Activated CD8-positive, alpha-beta memory T cell treated with anti-CD3 and anti-CD28 coated beads, Interleukin-2, amount 10 ng/mL, durations not matched to agents 7 days and 5 days (primary cell): ENCODE results near the gene CHD9NB. TPM values are rescaled to one million over a fixed set of nuclear protein-coding genes. Genes with fewer than 3 reads are reported as not detected.

Source experiments
- ATAC-seq: fragments of 150-1000 bp; cut with Tn5 transposase; one replicate; pipeline ENCODE4 v1.10.0; 2021; ENCODE audit warnings: moderate library complexity
- CTCF ChIA-PET: fragments of 350-600 bp; sonication (Branson Sonifier 250); formaldehyde crosslinking; loops from one replicate; lab custom pipeline; 2021; ENCODE audit warnings: antibody characterized with exemption; lab: Charles Lee
- DNase-seq: peaks from one replicate; pipeline ENCODE4 v3.0.0-alpha.2; 2020
- H3K27ac Mint-ChIP-seq: one replicate; pipeline ENCODE4 v1.8.0; 2021; ENCODE audit warnings: mild to moderate bottlenecking, mixed read lengths
- H3K27me3 Mint-ChIP-seq: one replicate; pipeline ENCODE4 v1.8.0; 2021; ENCODE audit warnings: mixed read lengths
- H3K36me3 Mint-ChIP-seq: one replicate; pipeline ENCODE4 v1.8.0; 2021; ENCODE audit warnings: mild to moderate bottlenecking, mixed read lengths
- H3K4me1 Mint-ChIP-seq: one replicate; pipeline ENCODE4 v1.8.0; 2021; ENCODE audit warnings: mixed read lengths
- H3K4me3 Mint-ChIP-seq: one replicate; pipeline ENCODE4 v1.8.0; 2021; ENCODE audit warnings: mild to moderate bottlenecking, moderate library complexity, mixed read lengths
- H3K9me3 Mint-ChIP-seq: one replicate; pipeline ENCODE4 v1.8.0; 2022; ENCODE audit warnings: low read depth, mixed read lengths
- total RNA-seq, 2 experiments: library from RNA; stranded (reverse); gene quantifications; one replicate each; pipeline ENCODE4 v1.2.3, GENCODE V29; 2021

The CHD9NB gene
- total RNA-seq, 2 experiments from 2014 or later: 0.52 to 0.79 TPM

GRCh38 chr16:53090591-53091411 lies 38.1 kb upstream of the CHD9NB start:
- Mint-ChIP-seq H3K27ac (no peak overlapping the region), H3K4me1 (peaks cover 44% of the 10 kb centered on the region), H3K27me3 (no peaks in the 10 kb centered on the region), H3K4me3 (no peak overlapping the region), H3K9me3 (no peaks in the 10 kb centered on the region), H3K36me3 (peaks cover 3% of the 10 kb centered on the region)
- CTCF ChIA-PET: interaction anchor here (1.0 kb wide), 1 partner anchor 12 kb away, joined by 3 read pairs; no protein-coding TSS in a partner anchor
- no peak for DNase-seq
- peak; percentile 43 for ATAC-seq

- Mint-ChIP-seq H3K9me3 (no peaks in the 10 kb centered on the region), H3K4me3 (no peak overlapping the region), H3K27me3 (no peaks in the 10 kb centered on the region), H3K27ac (peak overlapping the region; percentile 2), H3K36me3 (peaks cover 4% of the 10 kb centered on the region), H3K4me1 (peaks cover 44% of the 10 kb centered on the region)
- CTCF ChIA-PET: interaction anchor here (1.0 kb wide), 1 partner anchor 12 kb away, joined by 3 read pairs; no protein-coding TSS in a partner anchor
- DNase-seq (no peak), ATAC-seq (no peak)
Measured at GRCh38 chr16:53090286-53090590, 37.5 kb upstream of the CHD9NB start.

GRCh38 chr16:53089434-53090285 lies 37.0 kb upstream of the CHD9NB start:
- H3K27ac Mint-ChIP-seq: peak overlapping the region; percentile 2
- H3K4me3 Mint-ChIP-seq: no peak overlapping the region
- no peak for ATAC-seq
- no peaks in the 10 kb centered on the region for H3K27me3 Mint-ChIP-seq
- peaks cover 40% of the 10 kb centered on the region for H3K4me1 Mint-ChIP-seq
- CTCF ChIA-PET: interaction anchor here (1.0 kb wide), 2 partner anchors 11 to 34 kb away, joined by 3 read pairs; partner anchors contain the start of gene CHD9
- no peak for DNase-seq
- peaks cover 5% of the 10 kb centered on the region for H3K36me3 Mint-ChIP-seq
- no peaks in the 10 kb centered on the region for H3K9me3 Mint-ChIP-seq

GRCh38 chr16:53087101-53087500 lies 34.4 kb upstream of the CHD9NB start:
- Mint-ChIP-seq H3K36me3 (peaks cover 4% of the 10 kb centered on the region), H3K27me3 (no peaks in the 10 kb centered on the region), H3K9me3 (no peaks in the 10 kb centered on the region), H3K4me1 (peaks cover 27% of the 10 kb centered on the region), H3K27ac (no peak overlapping the region), H3K4me3 (no peak overlapping the region)
- DNase-seq (no peak), ATAC-seq (no peak)
- CTCF ChIA-PET: interaction anchor here (0.6 to 2.2 kb wide), 2 partner anchors 12 to 27 kb away, joined by 3 to 6 read pairs; no protein-coding TSS in a partner anchor

GRCh38 chr16:53085931-53086421 lies 33.3 kb upstream of the CHD9NB start:
- Mint-ChIP-seq H3K4me3 (no peak overlapping the region), H3K36me3 (peaks cover 4% of the 10 kb centered on the region), H3K9me3 (no peaks in the 10 kb centered on the region), H3K4me1 (peaks cover 17% of the 10 kb centered on the region), H3K27ac (no peak overlapping the region), H3K27me3 (no peaks in the 10 kb centered on the region)
- ATAC-seq (no peak), DNase-seq (no peak)
- CTCF ChIA-PET: interaction anchor here (1.0 to 2.2 kb wide), 2 partner anchors 9 to 13 kb away, joined by 3 to 6 read pairs; no protein-coding TSS in a partner anchor

- CTCF ChIA-PET: interaction anchor here (1.0 to 2.2 kb wide), 2 partner anchors 8 to 14 kb away, joined by 3 to 6 read pairs; no protein-coding TSS in a partner anchor
- Mint-ChIP-seq H3K4me3 (no peak overlapping the region), H3K36me3 (peaks cover 4% of the 10 kb centered on the region), H3K27me3 (no peaks in the 10 kb centered on the region), H3K9me3 (no peaks in the 10 kb centered on the region), H3K4me1 (peaks cover 11% of the 10 kb centered on the region), H3K27ac (no peak overlapping the region)
- ATAC-seq (no peak), DNase-seq (no peak)
Measured at GRCh38 chr16:53085369-53085843, 32.7 kb upstream of the CHD9NB start.

- H3K27ac Mint-ChIP-seq: no peak overlapping the region
- H3K9me3 Mint-ChIP-seq: no peaks in the 10 kb centered on the region
- CTCF ChIA-PET: no interaction called here
- peaks cover 4% of the 10 kb centered on the region for H3K36me3 Mint-ChIP-seq
- ATAC-seq (no peak), DNase-seq (no peak)
- H3K4me1 Mint-ChIP-seq: peaks cover 6% of the 10 kb centered on the region
- no peaks in the 10 kb centered on the region for H3K27me3 Mint-ChIP-seq
- no peak overlapping the region for H3K4me3 Mint-ChIP-seq
Measured at GRCh38 chr16:53084746-53085334, 32.1 kb upstream of the CHD9NB start.

- Mint-ChIP-seq H3K4me1 (peaks cover 3% of the 10 kb centered on the region), H3K4me3 (no peak overlapping the region), H3K36me3 (peaks cover 4% of the 10 kb centered on the region), H3K27ac (no peak overlapping the region), H3K27me3 (no peaks in the 10 kb centered on the region), H3K9me3 (no peaks in the 10 kb centered on the region)
- CTCF ChIA-PET: no interaction called here
- ATAC-seq: no peak
- no peak for DNase-seq
Measured at GRCh38 chr16:53084141-53084541, 31.4 kb upstream of the CHD9NB start.

- H3K4me1 Mint-ChIP-seq: peaks cover 5% of the 10 kb centered on the region
- no peaks in the 10 kb centered on the region for H3K27me3 Mint-ChIP-seq
- H3K36me3 Mint-ChIP-seq: peaks cover 6% of the 10 kb centered on the region
- no peak overlapping the region for H3K4me3 Mint-ChIP-seq
- no peaks in the 10 kb centered on the region for H3K9me3 Mint-ChIP-seq
- CTCF ChIA-PET: no interaction called here
- no peak overlapping the region for H3K27ac Mint-ChIP-seq
- no peak for ATAC-seq
- DNase-seq: no peak
Measured at GRCh38 chr16:53083119-53083518, 30.4 kb upstream of the CHD9NB start.

- H3K9me3 Mint-ChIP-seq: no peaks in the 10 kb centered on the region
- CTCF ChIA-PET: no interaction called here
- H3K4me1 Mint-ChIP-seq: peaks cover 10% of the 10 kb centered on the region
- no peak overlapping the region for H3K4me3 Mint-ChIP-seq
- ATAC-seq: no peak
- no peak for DNase-seq
- H3K36me3 Mint-ChIP-seq: peaks cover 9% of the 10 kb centered on the region
- no peak overlapping the region for H3K27ac Mint-ChIP-seq
- no peaks in the 10 kb centered on the region for H3K27me3 Mint-ChIP-seq
Measured at GRCh38 chr16:53082509-53082908, 29.8 kb upstream of the CHD9NB start.

- H3K9me3 Mint-ChIP-seq: no peaks in the 10 kb centered on the region
- ATAC-seq (no peak), DNase-seq (no peak)
- H3K4me3 Mint-ChIP-seq: no peak overlapping the region
- H3K4me1 Mint-ChIP-seq: peaks cover 10% of the 10 kb centered on the region
- CTCF ChIA-PET: no interaction called here
- H3K36me3 Mint-ChIP-seq: peaks cover 7% of the 10 kb centered on the region
- H3K27ac Mint-ChIP-seq: no peak overlapping the region
- H3K27me3 Mint-ChIP-seq: no peaks in the 10 kb centered on the region
Measured at GRCh38 chr16:53081686-53082407, 29.1 kb upstream of the CHD9NB start.

GRCh38 chr16:53081032-53081424 lies 28.3 kb upstream of the CHD9NB start:
- CTCF ChIA-PET: no interaction called here
- H3K4me1 Mint-ChIP-seq: peaks cover 10% of the 10 kb centered on the region
- H3K4me3 Mint-ChIP-seq: no peak overlapping the region
- no peak for ATAC-seq
- no peaks in the 10 kb centered on the region for H3K9me3 Mint-ChIP-seq
- no peak for DNase-seq
- H3K27me3 Mint-ChIP-seq: no peaks in the 10 kb centered on the region
- H3K36me3 Mint-ChIP-seq: peaks cover 7% of the 10 kb centered on the region
- no peak overlapping the region for H3K27ac Mint-ChIP-seq
